SK-N-MC (cell line): Measurements from ENCODE around the gene SPDYE3.

Source experiments
- EZH2 ChIP-seq: fragments of 200-600 bp; sonication (generic); IDR thresholded peaks from one replicate; pipeline ENCODE4 v1.6.1; 2017; ENCODE audit warnings: antibody characterized with exemption
- POLR2AphosphoS5 ChIP-seq: IDR thresholded peaks from 2 replicates; pipeline ENCODE4 v1.6.1; 2012; ENCODE audit warnings: mild to moderate bottlenecking, low read depth, low read length, borderline replicate concordance

DNA sequence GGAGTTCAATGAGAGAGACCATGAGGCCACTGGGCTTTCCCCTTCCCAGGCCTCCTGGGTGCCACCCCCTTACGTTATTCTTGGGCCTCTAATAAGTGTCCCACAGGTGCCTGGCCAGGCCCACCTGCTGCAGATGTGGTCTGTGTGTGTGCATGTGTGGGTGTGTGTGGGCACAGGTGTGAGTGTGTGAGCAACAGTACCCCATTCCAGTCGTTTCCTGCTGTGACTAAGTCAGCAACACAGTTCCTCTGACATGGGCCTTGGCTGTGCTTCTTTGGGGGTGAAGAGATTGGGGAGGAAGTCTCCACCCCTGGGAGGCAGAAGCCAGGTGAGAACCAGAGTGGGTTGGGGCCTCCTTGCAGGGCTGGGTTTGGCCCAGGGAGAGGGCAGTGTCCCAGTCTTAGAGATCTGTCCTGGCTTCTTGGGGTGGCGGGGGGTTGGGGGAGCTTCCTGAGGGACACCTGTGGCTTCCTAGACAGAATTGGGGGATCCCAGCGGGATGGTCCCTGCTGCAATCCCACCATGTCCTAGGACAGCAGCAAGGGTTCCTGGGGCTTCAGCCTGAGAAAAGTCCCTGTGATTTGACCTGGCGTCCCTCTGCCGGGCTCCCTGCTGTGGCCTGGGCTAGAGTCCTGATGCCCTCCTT is 46.3 kb downstream of the SPDYE3 start:
- TF ChIP-seq EZH2 = no peak
- TF ChIP-seq POLR2AphosphoS5 = no peak
